ENCODE measurements around the gene SEL1L. TPM values are rescaled to one million over a fixed set of nuclear protein-coding genes. Genes with fewer than 3 reads are reported as not detected.

SEL1L gene
- polyA plus RNA-seq, 1 experiment = 40.7 TPM

GRCh38 chr14:81525129-81525528 lies 8.5 kb downstream of the SEL1L start:
- TF ChIP-seq CTCF (IDR thresholded peaks at IDR 0.05; ENCODE audit: low read depth, low read length) = no peak
- no peaks in the 10 kb centered on the region for H3K27me3 ChIP-seq (ENCODE audit: control insufficient read depth, insufficient read depth, low read length)
- no peak overlapping the region for H3K27ac ChIP-seq (ENCODE audit: low read depth, low read length)
- DNase-seq (ENCODE audit: low read depth, low spot score) = no peak
- ChIA-PET CTCF (interaction anchor here (1.6 kb wide), 1 partner anchor 60 kb away, joined by 7 read pairs; no protein-coding TSS in a partner anchor), POLR2A (interaction anchor here (0.9 kb wide), 1 partner anchor 9 kb away, joined by 3 read pairs; the partner anchor contains the start of gene SEL1L)
- H3K9me3 ChIP-seq (ENCODE audit: control insufficient read depth, insufficient read depth, low read length) = no peaks in the 10 kb centered on the region
- H3K4me3 ChIP-seq (ENCODE audit: low read depth, low read length) = no peak overlapping the region

- DNase-seq (ENCODE audit: low read depth, low spot score) = no peak
- Histone ChIP-seq H3K4me3 (ENCODE audit: low read depth, low read length) (no peak overlapping the region), H3K27me3 (ENCODE audit: control insufficient read depth, insufficient read depth, low read length) (no peaks in the 10 kb centered on the region), H3K9me3 (ENCODE audit: control insufficient read depth, insufficient read depth, low read length) (no peaks in the 10 kb centered on the region), H3K27ac (ENCODE audit: low read depth, low read length) (no peak overlapping the region)
- no peak for TF ChIP-seq CTCF (IDR thresholded peaks at IDR 0.05; ENCODE audit: low read depth, low read length)
- ChIA-PET CTCF (interaction anchor here (1.5 kb wide), 1 partner anchor 9 kb away, joined by 5 read pairs; no protein-coding TSS in a partner anchor), POLR2A (interaction anchor here (0.6 kb wide), 1 partner anchor 303 kb away, joined by 3 read pairs; no protein-coding TSS in a partner anchor)
Measured at GRCh38 chr14:81523616-81524015, 10.0 kb downstream of the SEL1L start.

GRCh38 chr14:81523016-81523415 lies 10.6 kb downstream of the SEL1L start:
- Histone ChIP-seq H3K27me3 (ENCODE audit: control insufficient read depth, insufficient read depth, low read length) (no peaks in the 10 kb centered on the region), H3K27ac (ENCODE audit: low read depth, low read length) (no peak overlapping the region), H3K9me3 (ENCODE audit: control insufficient read depth, insufficient read depth, low read length) (no peaks in the 10 kb centered on the region), H3K4me3 (ENCODE audit: low read depth, low read length) (no peak overlapping the region)
- no peak for DNase-seq (ENCODE audit: low read depth, low spot score)
- POLR2A ChIA-PET = no interaction called here
- no peak for TF ChIP-seq CTCF (IDR thresholded peaks at IDR 0.05; ENCODE audit: low read depth, low read length)
- CTCF ChIA-PET = interaction anchor here (1.5 kb wide), 1 partner anchor 10 kb away, joined by 5 read pairs; no protein-coding TSS in a partner anchor

GRCh38 chr14:81521356-81521755 lies 12.3 kb downstream of the SEL1L start:
- CTCF ChIA-PET = interaction anchor here (2.5 kb wide), 1 partner anchor 57 kb away, joined by 7 read pairs; no protein-coding TSS in a partner anchor
- TF ChIP-seq CTCF (IDR thresholded peaks at IDR 0.05; ENCODE audit: low read depth, low read length) = no peak

GRCh38 chr14:81519200-81520011 lies 14.2 kb downstream of the SEL1L start:
- Histone ChIP-seq H3K27me3 (ENCODE audit: control insufficient read depth, insufficient read depth, low read length) (no peaks in the 10 kb centered on the region), H3K4me3 (ENCODE audit: low read depth, low read length) (no peak overlapping the region), H3K27ac (ENCODE audit: low read depth, low read length) (no peak overlapping the region), H3K9me3 (ENCODE audit: control insufficient read depth, insufficient read depth, low read length) (no peaks in the 10 kb centered on the region)
- no peak for TF ChIP-seq CTCF (IDR thresholded peaks at IDR 0.05; ENCODE audit: low read depth, low read length)
- DNase-seq (ENCODE audit: low read depth, low spot score) = no peak
- ChIA-PET CTCF (interaction anchor here (2.5 kb wide), 1 partner anchor 55 kb away, joined by 7 read pairs; no protein-coding TSS in a partner anchor), POLR2A (no interaction called here)

More at GRCh38 chr14:81521356-81521755, 12.3 kb downstream of the SEL1L start:
- no peaks in the 10 kb centered on the region for H3K27me3 ChIP-seq (ENCODE audit: control insufficient read depth, insufficient read depth, low read length)
- H3K9me3 ChIP-seq (ENCODE audit: control insufficient read depth, insufficient read depth, low read length) = no peaks in the 10 kb centered on the region
- POLR2A ChIA-PET = no interaction called here
- H3K27ac ChIP-seq (ENCODE audit: low read depth, low read length) = no peak overlapping the region
- no peak overlapping the region for H3K4me3 ChIP-seq (ENCODE audit: low read depth, low read length)
- DNase-seq (ENCODE audit: low read depth, low spot score) = no peak

All from AG04450 (cell line).